ENCODE data around the gene FGFR3.

GRCh38 chr4:1797298-1797860 is 4.3 kb downstream of the FGFR3 start:
- no peak for TF ChIP-seq ESRRA (IDR thresholded peaks at IDR 0.05; ENCODE audit: low read length)
- TF ChIP-seq CTCF (IDR thresholded peaks at IDR 0.05 in 2 of 3, conservative IDR thresholded peaks at IDR 0.05 in 1 of 3; ENCODE audit: control insufficient read depth in 2 of 3, extremely low read depth in 1 of 3, insufficient read depth in 1 of 3, low read depth in 3 of 3, low read length in 3 of 3), result no peak
- no peak for TF ChIP-seq YY1 (IDR thresholded peaks at IDR 0.05; ENCODE audit: low read depth, low read length)
- TF ChIP-seq ATF2 (IDR thresholded peaks at IDR 0.05; ENCODE audit: low read length), result no peak
- no peak for TF ChIP-seq RAD21 (IDR thresholded peaks at IDR 0.05; ENCODE audit: insufficient read depth, low read depth, low read length)
- TF ChIP-seq BRCA1 (IDR thresholded peaks at IDR 0.05; ENCODE audit: low read depth, low read length), result no peak
- no peak for TF ChIP-seq RFX5 (IDR thresholded peaks at IDR 0.05; ENCODE audit: low read depth, low read length)
- TF ChIP-seq SUPT20H (IDR thresholded peaks at IDR 0.05; ENCODE audit: borderline replicate concordance, control insufficient read depth, low read depth, low read length), result no peak
- no peak for TF ChIP-seq ATF3 (IDR thresholded peaks at IDR 0.05; ENCODE audit: borderline replicate concordance, extremely low read depth, low read depth, low read length)
- TF ChIP-seq EZH2 (IDR thresholded peaks at IDR 0.05; ENCODE audit: borderline replicate concordance, control insufficient read depth, low read depth, low read length), result no peak
- TF ChIP-seq ZBTB11 (CRISPR knock-in tag; IDR thresholded peaks at IDR 0.05), result no peak
